Activated CD4-positive, CD25-positive, alpha-beta regulatory T cell treated with anti-CD3 and anti-CD28 coated beads, Interleukin-2, amount 50 U/mL, for 16 hours (primary cell): ENCODE results near the gene ZCCHC2.

Experiments used
- DNase-seq: peaks from one replicate; pipeline ENCODE4 v3.0.0-alpha.2; 2020; ENCODE audit warnings: low read depth, low spot score

The ZCCHC2 gene

DNA sequence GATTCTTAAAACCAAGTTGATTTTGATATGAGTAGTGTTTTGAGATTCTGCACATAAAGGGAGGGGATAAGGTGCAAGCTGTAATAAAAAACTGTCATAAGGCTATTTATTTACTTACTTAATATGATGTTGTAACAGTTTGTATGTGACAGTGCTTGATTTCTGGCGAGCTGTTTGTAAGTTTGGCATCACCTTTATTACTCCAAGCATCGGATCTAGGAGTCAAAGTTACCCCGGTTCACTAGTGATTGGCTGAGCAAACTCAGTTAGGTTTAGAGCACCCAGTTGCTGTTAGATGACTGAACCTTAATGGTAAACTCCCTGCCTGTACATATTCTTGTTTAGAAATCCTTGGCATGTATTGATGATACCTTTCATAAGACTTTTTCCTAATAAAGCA lies 16.1 kb downstream of the ZCCHC2 start:
- DNase-seq: no peak

DNA sequence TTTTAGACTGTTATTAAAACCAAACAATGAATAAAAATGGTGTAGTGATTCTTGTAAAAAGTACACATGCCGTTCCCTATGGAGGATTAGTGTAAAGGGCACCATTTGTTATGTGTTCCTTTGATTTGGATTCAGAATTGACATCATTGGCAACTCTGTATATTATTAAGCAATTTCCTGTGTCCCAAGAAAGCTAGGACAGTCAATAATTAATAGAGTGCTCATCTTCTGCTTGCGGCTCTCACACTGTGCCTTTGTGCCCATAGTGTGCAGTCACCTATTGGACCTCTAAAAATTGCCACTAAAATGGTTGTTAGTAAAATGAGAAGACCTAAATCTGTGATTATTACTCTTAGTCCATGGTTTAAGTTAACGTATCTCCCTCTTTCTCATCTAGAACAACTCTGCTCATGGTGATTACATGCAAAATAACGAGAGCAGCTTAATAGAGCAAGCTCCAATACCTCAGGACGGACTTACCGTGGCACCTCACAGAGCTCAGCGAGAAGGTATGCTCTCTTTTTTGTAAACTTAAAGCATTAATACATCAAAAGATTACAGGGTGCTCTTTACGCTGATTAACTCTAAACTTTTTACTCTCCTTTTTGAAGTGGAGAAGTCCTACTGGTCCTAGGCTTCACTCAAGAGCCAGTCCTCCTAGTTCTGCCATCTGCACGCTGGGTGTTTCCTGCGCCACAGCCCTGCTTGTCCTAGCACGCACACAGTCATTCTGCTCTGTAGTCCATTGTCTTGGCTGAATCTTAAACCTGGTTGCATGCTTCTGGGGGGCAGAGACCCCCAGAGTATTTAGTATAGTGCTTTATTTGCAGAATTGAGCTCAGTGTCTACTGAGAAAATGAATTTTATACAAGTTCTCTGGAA lies 16.7 kb downstream of the ZCCHC2 start:
- DNase-seq: no peak

DNA sequence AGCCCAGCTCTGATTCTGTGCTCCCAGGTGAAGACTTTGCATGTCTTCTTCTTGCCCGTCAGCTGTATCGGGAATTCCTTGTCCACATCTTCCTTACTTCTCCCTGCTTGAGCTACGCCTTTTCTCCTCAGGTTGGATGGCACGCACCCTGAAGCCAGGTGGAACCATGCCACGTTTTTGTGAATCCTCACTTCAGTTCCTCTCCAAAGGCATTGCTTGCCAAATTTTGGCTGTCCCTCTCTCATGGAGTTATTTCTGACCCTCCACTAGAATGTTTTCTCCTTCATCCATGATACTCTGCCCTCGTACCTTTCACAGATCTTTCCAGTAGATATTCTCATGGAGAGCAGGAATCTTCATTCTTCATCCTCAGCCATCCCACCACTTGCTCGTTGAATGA lies 20.2 kb downstream of the ZCCHC2 start:
- no peak for DNase-seq

- DNase-seq: no peak
Measured at GRCh38 chr18:62545098-62545497, 22.3 kb downstream of the ZCCHC2 start.

- DNase-seq: no peak
Measured at GRCh38 chr18:62549755-62550154, 26.9 kb downstream of the ZCCHC2 start.

DNA sequence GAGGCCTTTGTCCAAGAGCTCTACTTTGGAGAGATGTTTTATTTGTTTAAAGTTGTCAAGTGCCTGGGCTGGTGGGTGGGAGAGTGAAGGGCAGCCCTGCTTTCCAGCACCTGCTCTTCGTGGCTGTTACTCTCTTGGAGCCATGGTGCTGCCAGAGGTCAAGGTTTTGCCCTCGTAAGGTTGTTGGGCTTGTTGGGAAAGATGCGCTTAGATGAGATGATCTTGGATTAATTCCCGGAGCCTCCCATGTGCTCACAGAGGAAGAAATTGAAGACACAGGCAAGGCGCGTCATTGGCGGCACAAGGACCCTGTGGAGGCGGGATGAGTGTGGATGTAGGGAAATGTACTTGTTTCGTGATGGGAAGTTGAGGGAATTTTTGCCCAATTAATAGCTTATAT lies 27.9 kb downstream of the ZCCHC2 start:
- no peak for DNase-seq

GRCh38 chr18:62551972-62552513 lies 29.2 kb downstream of the ZCCHC2 start:
- no peak for DNase-seq

- DNase-seq: no peak
Measured at GRCh38 chr18:62554061-62554815, 31.4 kb downstream of the ZCCHC2 start.

- DNase-seq: no peak
Measured at GRCh38 chr18:62555135-62555534, 32.3 kb downstream of the ZCCHC2 start.

- DNase-seq: no peak
Measured at GRCh38 chr18:62556397-62556796, 33.6 kb downstream of the ZCCHC2 start.

DNA sequence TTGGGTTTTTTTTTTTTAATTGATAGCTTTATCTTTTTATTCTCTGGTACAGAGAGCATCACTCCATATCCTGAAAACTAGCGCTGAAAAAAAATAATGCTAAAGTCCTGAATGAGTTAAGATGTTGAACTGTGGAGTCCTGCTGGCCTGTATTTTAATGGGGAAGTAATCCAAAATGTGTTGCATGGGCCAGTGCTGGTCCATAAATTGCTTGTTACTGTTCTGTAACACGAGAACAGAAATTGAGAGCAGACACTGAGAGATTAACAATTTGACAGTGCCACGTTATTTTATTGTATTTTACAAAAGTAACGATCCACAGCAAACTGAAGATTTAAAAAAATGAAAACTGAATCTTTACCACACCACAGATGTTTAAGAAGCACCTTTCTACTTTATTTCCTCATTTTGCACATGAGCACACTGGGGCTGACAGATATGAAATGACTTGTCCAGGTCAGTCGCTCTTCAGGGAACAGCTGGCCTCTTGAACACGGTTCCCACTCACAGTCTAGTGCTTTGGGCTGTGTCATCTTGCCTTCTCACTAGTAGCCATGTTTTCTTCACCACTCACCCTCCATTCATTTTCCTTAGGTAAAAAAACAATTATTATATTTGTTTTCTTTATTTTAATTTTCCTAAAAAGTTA lies 35.3 kb downstream of the ZCCHC2 start:
- no peak for DNase-seq

DNA sequence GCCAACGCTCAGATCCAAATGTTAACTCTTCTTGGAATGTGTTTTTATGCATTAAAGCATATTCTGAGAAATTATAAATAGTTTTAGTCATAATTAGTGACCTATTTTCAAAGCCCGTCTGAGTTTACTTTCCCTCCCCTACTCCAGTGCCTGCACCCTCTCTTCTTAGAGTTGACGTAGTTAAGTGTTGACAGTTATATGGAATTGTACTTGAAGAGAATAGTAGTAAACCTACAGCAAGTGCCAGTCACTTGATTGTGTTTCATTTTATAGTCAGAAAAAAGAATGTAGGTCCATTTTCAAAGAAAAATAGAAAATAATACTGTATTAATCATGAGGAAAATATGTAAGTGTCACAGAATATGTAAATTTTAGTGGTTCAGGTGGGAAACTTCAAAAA lies 41.2 kb downstream of the ZCCHC2 start:
- DNase-seq: no peak

DNA sequence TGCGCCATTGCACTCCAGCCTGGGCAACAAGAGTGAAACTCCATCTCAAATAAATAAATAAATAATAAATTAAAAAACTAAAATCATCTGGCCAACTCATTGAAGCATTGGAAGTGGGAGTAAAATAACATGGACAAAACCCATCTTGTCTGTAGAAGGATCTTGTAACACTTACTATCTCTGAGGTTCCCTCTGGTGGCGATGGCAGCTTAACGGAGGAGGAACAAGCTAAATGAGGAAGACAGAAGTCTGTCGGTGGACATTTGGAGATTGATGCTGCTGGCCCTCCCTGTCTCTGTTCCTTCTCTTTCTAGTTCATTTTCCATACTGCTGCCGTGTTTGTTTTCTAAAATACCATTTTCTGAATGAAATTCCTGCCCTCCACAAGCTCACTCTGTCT lies 43.4 kb downstream of the ZCCHC2 start:
- no peak for DNase-seq

DNA sequence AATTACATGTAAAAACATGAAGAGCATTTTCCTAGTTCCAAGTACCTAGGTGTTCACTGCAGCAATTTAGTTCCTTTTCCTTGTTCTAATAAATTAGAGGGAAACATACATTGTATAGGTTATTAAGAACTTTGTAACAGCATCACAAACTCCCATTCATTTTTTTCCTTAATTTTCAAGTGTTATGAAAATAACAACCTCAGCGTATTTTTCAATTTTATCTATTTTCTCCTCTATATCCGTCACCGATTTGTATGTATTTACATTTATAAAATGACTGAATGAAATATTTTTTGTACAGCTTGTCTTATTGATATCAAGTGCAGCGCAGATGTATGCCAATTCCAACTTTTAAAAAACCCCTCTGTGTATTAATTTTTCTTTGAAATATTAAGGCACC lies 44.0 kb downstream of the ZCCHC2 start:
- DNase-seq: no peak

DNA sequence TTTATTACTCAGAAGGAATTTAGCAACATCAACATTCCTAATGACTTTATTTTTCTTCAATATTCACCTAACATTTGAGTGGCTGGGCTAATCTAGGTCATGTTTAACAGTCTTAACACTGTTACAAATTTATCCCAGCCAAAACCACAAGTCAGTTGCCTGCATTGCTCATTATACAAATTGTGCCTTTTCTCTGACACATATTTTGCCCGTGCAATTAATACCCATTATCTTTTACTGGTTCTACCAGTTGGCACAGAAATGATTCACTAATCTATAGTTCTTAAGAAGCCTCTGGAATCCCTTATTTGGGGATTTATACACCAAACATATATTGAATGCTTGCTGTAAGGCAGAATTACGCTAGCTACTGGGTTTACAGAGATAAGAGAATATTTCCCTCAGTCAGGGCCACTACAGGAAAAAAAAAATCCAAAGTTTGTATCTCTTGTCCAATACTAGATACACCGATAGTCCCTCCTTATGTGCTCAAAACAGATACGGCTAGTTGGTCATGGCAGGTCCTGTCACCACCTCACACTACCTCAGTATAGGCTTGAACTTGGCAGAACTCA lies 46.3 kb downstream of the ZCCHC2 start:
- DNase-seq: no peak

DNA sequence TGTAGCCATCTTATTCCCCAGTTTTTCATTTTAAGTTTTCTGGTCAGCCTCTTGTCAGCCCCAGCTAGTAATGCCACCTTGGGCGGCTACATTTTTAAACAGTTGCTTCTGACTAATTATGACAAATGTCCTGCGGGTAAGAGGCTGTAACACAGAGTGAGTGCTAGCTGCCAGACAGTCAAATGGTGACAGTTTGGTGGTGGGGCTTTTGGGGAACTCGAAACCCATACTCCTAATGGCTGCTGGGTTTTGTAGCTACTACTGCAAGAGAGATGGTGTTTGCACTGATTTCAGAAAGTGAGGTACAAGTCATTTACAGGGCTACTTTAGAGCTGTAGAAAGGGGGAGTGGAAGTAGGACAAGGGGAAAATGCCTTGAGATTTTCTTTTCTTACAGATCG lies 48.2 kb downstream of the ZCCHC2 start:
- no peak for DNase-seq

- DNase-seq: no peak
Measured at GRCh38 chr18:62571648-62572047, 48.8 kb downstream of the ZCCHC2 start.

GRCh38 chr18:62572456-62572855 lies 49.6 kb downstream of the ZCCHC2 start:
- no peak for DNase-seq

DNA sequence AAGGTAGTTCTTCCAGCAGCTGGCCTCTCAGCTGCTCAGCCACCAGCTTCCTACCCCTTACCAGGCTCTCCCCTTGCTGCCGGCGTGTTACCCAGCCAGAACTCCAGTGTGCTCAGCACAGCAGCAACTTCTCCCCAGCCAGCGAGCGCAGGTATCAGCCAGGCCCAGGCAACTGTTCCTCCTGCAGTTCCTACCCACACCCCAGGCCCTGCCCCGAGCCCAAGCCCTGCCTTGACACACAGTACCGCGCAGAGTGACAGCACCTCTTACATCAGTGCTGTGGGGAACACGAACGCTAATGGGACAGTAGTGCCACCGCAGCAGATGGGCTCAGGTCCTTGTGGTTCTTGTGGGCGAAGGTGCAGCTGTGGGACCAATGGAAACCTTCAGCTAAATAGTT lies 52.0 kb downstream of the ZCCHC2 start:
- DNase-seq: no peak

- DNase-seq: no peak
Measured at GRCh38 chr18:62576271-62576670, 53.4 kb downstream of the ZCCHC2 start.

GRCh38 chr18:62576845-62577512 lies 54.2 kb downstream of the ZCCHC2 start:
- DNase-seq: no peak
